DLD1 (cell line): ENCODE data around the gene CLDN34.

Experiments used
- in situ Hi-C: cut with HindIII; loops from 2 replicates; pipeline ENCODE4 v1.10.0; 2017; ENCODE audit warnings: low sequenced_read_pairs

The CLDN34 gene

DNA sequence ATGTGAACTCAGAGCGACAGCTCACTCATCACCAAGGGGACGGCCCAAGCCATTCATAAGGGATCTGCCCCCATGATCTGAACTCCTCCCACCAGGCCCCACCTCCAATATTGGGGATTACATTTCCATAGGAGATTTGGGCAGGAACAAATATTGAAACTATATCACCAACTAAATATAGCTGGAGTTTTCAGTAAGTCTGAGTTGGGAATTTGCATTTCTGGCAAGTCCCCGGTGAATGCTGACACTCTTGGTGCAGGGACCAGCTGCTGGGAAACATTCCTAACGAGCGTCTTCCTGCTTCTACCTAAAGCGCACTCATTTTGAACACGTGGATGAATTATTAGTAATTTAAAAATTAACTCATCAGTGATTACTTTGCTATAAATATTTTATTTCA, 13.2 kb downstream of the CLDN34 start:
- in situ Hi-C loops = no loop called here

DNA sequence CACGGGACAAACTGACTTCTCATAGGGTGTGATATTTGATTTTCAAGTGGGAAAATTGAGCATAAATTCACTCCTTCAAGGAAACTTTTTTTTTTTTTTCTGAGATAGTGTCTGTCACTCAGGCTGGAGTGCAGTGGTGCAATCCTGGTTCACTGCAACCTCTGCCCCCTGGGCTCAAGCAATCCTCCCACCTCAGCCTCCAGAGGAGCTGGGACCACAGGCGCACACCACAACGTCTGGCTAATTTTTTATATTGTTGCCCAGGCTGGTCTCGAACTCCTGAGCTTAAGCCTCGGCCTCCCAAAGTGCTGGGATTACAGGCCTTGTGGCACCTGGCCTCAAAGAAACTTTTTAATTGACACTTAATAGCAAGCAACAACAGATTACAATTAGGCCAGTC, 13.8 kb downstream of the CLDN34 start:
- in situ Hi-C loops = no loop called here

DNA sequence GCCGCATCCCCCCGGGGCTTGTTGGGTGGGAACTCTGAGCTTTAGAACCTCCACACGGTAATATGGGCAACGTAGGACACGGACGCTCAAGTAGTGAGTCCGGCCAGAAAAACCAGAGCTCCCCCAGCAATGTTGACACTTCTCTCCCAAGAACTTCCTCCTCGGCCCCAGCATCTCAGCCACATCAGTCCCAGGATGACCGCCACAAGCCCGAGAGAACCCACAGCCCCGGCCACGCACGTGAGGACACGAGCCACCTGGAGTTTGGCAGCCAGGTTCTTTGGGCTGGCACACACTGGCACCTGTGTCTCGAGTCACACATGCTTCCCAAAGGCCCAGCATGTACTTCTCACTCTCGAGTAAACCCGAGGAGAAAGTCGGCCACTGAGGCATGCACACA, 16.3 kb downstream of the CLDN34 start:
- in situ Hi-C loops = no loop called here

DNA sequence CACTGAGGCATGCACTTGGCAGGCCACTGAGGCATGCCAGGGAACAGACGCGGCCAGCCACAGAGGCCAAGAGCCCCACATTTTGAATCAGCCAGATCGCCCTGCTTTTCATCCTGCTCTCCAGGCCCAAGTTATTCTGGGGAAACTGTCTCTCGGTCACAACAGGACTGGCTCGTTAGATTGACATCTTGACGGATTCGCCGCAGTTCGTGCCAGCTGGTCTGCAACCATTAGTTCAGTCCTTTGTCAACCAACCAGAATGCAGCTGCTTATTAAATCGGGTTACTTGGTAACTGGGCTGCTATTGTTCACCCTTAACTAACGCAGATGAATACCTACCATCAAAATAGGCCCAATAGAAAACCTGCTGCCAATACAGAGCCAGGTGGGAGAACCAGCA, 16.7 kb downstream of the CLDN34 start:
- in situ Hi-C loops = no loop called here

GRCh38 chrX:9988762-9989161, 21.6 kb downstream of the CLDN34 start:
- in situ Hi-C loops = no loop called here

- in situ Hi-C loops = no loop called here
Observed at GRCh38 chrX:9992061-9992460, 24.9 kb downstream of the CLDN34 start.

DNA sequence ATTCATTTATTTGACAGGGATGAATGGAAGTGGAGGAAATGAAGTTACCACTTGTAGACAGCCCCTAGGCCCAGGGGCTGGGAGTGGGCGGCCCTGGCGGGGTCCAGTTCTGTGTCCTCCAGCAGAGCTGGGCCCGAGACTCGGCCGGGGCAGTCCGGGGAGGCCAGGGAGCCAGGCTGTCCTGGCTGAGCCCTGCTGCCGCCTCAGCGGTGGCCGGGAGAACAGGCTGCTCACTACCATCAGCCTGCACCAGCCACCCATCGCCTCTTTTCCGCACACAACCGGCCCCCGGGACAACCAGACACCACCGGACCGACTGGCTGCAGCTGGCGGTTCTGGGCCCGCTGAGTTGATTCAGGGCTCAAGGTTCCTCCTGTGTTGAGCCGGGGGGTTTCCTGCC, 25.6 kb downstream of the CLDN34 start:
- in situ Hi-C loops = no loop called here

- in situ Hi-C loops = no loop called here
Observed at GRCh38 chrX:9995855-9996339, 28.7 kb downstream of the CLDN34 start.

- in situ Hi-C loops = no loop called here
Observed at GRCh38 chrX:9997041-9997440, 29.9 kb downstream of the CLDN34 start.

- in situ Hi-C loops = no loop called here
Observed at GRCh38 chrX:9997524-9997923, 30.4 kb downstream of the CLDN34 start.

DNA sequence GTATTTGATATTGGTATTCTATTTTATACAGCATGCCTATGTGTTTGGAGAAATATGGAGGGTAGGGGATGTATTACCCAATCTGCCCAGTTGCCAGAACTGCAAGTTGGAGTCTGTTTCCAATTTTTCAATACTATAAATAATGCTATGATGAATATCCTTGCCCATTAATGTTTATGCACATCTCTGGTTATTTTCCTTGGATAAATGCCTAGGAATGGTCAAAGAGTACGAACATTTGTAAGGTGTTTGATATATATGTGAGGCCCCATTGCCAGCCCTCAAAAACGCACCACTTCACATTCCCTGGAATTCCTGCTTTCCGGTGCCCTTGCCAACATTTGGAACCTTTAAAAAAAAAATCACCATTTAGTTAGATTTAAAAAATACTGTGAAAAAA, 34.3 kb downstream of the CLDN34 start:
- in situ Hi-C loops = no loop called here

DNA sequence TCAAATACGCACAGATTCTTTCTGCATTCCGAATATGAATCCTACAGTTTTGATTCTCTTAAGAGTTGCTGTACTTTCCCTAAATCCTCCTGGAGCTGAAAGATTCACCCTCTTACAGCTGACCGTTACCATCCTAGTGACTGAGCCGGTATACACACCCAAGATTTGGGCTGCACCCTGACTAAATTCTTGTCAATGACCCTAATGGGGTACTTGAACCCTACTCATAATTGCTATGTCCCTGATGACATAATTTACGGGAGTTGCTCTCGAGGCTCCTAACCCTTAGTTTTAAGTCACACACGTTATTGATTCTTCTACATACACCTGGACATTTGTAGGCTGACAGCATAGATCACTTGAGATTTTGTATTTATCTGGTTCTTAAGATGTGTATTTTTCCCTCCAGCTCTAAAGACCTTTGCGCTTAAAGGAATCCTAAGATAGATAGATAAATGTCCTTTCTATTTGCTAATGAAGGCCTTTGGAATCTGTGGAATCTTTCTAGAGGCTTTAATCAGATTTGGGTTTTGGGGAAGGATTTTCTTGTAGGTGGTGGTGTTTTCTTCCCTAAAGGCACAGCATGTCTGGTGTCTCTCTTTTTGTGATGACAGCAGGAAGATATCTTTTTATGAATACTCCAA, 37.8 kb downstream of the CLDN34 start:
- in situ Hi-C loops = no loop called here

GRCh38 chrX:10006086-10006485, 38.9 kb downstream of the CLDN34 start:
- in situ Hi-C loops = no loop called here

DNA sequence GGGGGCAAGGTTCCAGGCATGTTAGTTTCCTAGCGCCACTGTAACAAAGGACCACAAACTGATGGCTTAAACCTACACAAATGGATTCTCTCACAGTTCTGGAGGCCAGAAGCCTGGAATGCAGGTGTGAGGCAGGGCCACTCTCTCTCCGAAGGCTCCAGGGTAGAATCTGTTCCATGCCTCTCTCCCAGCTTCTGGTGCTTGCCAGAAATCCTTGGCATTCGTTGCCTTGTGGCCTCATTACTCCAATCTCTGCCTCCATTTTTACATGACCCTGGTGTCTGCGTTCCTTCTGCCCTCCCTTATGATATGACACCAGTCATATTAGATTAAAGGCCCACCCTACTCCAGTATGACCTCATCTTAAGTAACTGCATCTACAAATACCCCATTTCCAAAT, 39.6 kb downstream of the CLDN34 start:
- in situ Hi-C loops = no loop called here

DNA sequence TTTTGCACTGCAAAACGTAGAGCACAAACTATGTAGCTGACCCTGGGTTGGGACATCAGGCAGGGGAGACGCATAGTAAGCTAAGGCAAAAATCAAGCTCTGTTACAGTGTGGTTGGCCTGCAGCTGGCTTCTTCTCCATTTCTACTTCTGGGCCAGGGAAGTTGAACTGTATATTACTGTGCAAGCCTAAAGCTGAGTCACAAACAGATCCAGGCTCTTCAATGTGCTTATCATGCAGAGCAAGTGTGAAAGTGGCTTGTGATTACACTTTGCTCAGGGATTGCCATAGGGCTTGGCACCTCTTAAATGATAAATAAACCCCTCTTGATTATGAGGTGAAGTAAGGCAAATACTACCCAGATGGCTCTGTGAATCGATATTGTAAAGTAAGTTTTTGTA, 40.5 kb downstream of the CLDN34 start:
- in situ Hi-C loops = no loop called here

DNA sequence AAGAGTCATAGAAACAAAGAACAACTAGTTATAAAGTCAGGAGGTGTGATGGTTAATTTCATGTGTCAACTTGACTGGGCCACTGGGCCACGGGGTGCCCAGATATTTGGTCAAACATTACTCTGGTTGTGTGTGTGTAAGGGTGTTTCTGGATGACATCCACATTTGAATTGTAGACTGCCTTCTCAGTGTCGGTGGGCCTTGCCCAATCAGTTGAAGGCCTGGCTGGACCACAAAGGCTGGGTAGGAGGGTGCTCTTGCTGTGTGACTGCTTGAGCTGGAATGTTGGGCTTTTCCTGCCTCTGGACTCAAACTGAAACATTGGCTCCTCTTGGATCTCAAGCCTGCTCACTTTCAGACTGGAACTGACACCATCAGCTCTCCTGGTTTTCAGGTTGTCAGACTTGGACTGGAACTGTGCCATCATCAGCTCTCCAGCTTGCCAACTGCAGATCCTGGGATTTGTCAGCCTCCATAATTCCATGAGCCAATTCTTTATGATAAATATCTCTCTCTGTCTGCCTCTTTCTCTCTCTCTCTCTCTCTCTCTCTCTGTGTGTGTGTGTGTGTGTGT, 41.4 kb downstream of the CLDN34 start:
- in situ Hi-C loops = no loop called here

- in situ Hi-C loops = no loop called here
Observed at GRCh38 chrX:10009741-10010140, 42.6 kb downstream of the CLDN34 start.

DNA sequence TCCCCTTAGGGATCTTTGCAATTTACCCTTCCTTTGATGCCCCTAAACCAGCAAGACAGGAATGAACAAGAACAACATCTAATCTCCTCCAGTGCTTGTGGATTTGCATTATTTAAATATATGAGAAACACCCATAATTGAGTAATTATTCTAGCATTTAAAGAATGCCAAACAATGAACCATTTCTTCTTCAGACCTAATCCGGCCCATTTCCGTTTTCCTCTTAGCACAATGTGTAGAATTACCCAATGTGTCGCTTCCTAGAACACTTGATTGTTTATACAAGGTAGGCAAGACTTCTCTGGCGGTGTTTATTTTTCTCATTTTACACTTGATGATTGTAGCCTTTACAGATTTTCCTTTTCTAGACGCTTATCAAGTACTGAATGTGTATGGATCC, 43.5 kb downstream of the CLDN34 start:
- in situ Hi-C loops = no loop called here

GRCh38 chrX:10011261-10011931, 44.2 kb downstream of the CLDN34 start:
- in situ Hi-C loops = no loop called here

DNA sequence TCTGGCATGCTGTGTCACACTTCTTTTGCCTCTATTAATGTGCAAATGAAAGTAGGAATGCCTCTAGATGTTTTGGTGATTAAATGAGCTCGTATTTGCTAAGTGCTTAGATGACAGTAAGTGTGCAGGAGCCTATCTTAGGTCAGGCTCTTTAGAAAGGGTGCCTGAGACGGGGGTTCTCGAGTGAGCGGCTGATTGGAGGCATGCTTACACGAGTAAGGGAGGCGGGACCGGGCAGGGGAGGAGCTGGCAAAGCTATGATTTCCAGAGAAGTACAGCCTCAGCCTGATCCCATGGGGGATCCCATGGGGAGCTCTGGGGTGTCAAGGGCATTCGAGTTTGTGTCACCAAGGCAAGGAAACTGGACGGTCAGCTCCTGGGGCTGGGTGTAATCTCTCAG, 44.8 kb downstream of the CLDN34 start:
- in situ Hi-C loops = no loop called here

GRCh38 chrX:10014462-10015354, 47.5 kb downstream of the CLDN34 start:
- in situ Hi-C loops = no loop called here
